AG10803 (cell line): ENCODE measurements around the gene SH3RF3.

Experiments
- DNase-seq: peaks from one replicate; pipeline ENCODE4 v3.0.0; 2010; ENCODE audit warnings: low read depth
- H3K4me3 ChIP-seq: 2 replicates; pipeline ENCODE4 v1.5.1; 2011; ENCODE audit warnings: mild to moderate bottlenecking, low read length, control low read depth
- CTCF ChIP-seq: conservative IDR thresholded peaks from 2 replicates; pipeline ENCODE4 v1.5.1; 2011; ENCODE audit warnings: mild to moderate bottlenecking, low read length, control low read depth, inconsistent platforms

Gene SH3RF3

GRCh38 chr2:109289504-109290222, 160.7 kb downstream of the SH3RF3 start:
- DNase-seq: no peak
- H3K4me3 ChIP-seq: no peak overlapping the region
- TF ChIP-seq CTCF: no peak

GRCh38 chr2:109290887-109291643, 162.1 kb downstream of the SH3RF3 start:
- no peak for DNase-seq
- H3K4me3 ChIP-seq: no peak overlapping the region
- no peak for TF ChIP-seq CTCF

- no peak for DNase-seq
- no peak for TF ChIP-seq CTCF
- H3K4me3 ChIP-seq: no peak overlapping the region
Measured at GRCh38 chr2:109292386-109292785, 163.4 kb downstream of the SH3RF3 start.

- TF ChIP-seq CTCF: no peak
- H3K4me3 ChIP-seq: no peak overlapping the region
- no peak for DNase-seq
Measured at GRCh38 chr2:109293663-109294062, 164.7 kb downstream of the SH3RF3 start.

GRCh38 chr2:109294523-109294922, 165.5 kb downstream of the SH3RF3 start:
- DNase-seq: no peak
- H3K4me3 ChIP-seq: no peak overlapping the region
- TF ChIP-seq CTCF: no peak

GRCh38 chr2:109295070-109295780, 166.2 kb downstream of the SH3RF3 start:
- no peak for TF ChIP-seq CTCF
- DNase-seq: no peak
- no peak overlapping the region for H3K4me3 ChIP-seq

GRCh38 chr2:109295781-109296117, 166.7 kb downstream of the SH3RF3 start:
- no peak for DNase-seq
- no peak for TF ChIP-seq CTCF

More at GRCh38 chr2:109295781-109296117, 166.7 kb downstream of the SH3RF3 start:
- no peak overlapping the region for H3K4me3 ChIP-seq
